ENCODE results near the gene MERTK.

GRCh38 chr2:111917106-111917505 lies 18.7 kb downstream of the MERTK start:
- no peak for TF ChIP-seq CTCF (IDR thresholded peaks at IDR 0.05)
- no peak for TF ChIP-seq REST (IDR thresholded peaks at IDR 0.05; ENCODE audit: insufficient read depth in 1 of 2, low read depth in 2 of 2, low read length in 1 of 2)
- TF ChIP-seq TCF7L2 (IDR thresholded peaks at IDR 0.05; ENCODE audit: low read depth, low read length) = no peak
